Spleen (tissue), 11 donors: ENCODE measurements around the gene ASAP2. TPM values are rescaled to one million over a fixed set of nuclear protein-coding genes. Genes with fewer than 3 reads are reported as not detected.

Experiments used
- DNase-seq: peaks from one replicate; pipeline ENCODE4 v3.0.0-alpha.2; 2020
- H3K27ac ChIP-seq, 8 donors: fragments of 200-600 bp; sonication (generic) in 7 of 8; 1 replicate in 4 of 8; 2 replicates in 4 of 8; pipeline versions ENCODE4 v1.5.0 to v1.8.0; 2016 to 2021; ENCODE audit warnings: inconsistent platforms in 4 of 8, mild to moderate bottlenecking in 4 of 8, moderate library complexity in 1 of 8
- H3K27me3 ChIP-seq, 7 donors: fragments of 200-600 bp; sonication (generic) in 6 of 7; replicated peaks in 1 of 7; 1 replicate in 4 of 7; 2 replicates in 3 of 7; pipeline versions ENCODE4 v1.5.0 to v1.8.0; 2016 to 2021; ENCODE audit warnings: inconsistent platforms in 3 of 7, mild to moderate bottlenecking in 1 of 7
- H3K36me3 ChIP-seq, 6 donors: fragments of 200-600 bp; sonication (generic) in 5 of 6; 1 replicate in 4 of 6; 2 replicates in 2 of 6; pipeline versions ENCODE4 v1.5.0 to v1.8.0; 2016 to 2021; ENCODE audit warnings: inconsistent platforms in 2 of 6
- H3K4me1 ChIP-seq, 6 donors: fragments of 200-600 bp; sonication (generic) in 5 of 6; 1 replicate in 3 of 6; 2 replicates in 3 of 6; pipeline versions ENCODE4 v1.5.0 to v1.8.0; 2016 to 2021; ENCODE audit warnings: inconsistent platforms in 3 of 6
- H3K4me3 ChIP-seq, 8 donors: fragments of 200-600 bp; sonication (generic) in 7 of 8; 1 replicate in 4 of 8; 2 replicates in 4 of 8; pipeline versions ENCODE4 v1.5.0 to v1.8.0; 2016 to 2021; ENCODE audit warnings: inconsistent platforms in 4 of 8, mild to moderate bottlenecking in 4 of 8, moderate library complexity in 2 of 8
- H3K9me3 ChIP-seq, 8 donors: fragments of 200-600 bp; sonication (generic) in 7 of 8; 1 replicate in 4 of 8; 2 replicates in 4 of 8; pipeline versions ENCODE4 v1.5.0 to v1.8.0; 2016 to 2021; ENCODE audit warnings: inconsistent platforms in 4 of 8
- CTCF ChIP-seq, 11 experiments: fragments of 200-600 bp in 7 of 11; fragments of 450-650 bp in 4 of 11; sonication (generic) in 4 of 11; IDR thresholded peaks in 8 of 11; conservative IDR thresholded peaks in 3 of 11; 1 replicate in 7 of 11; 2 replicates in 4 of 11; pipeline versions ENCODE4 v1.4.0 to v1.8.0; 2016 to 2021; ENCODE audit warnings: antibody characterized with exemption in 11 of 11, inconsistent platforms in 4 of 11, mild to moderate bottlenecking in 1 of 11
- POLR2A ChIP-seq, 3 donors: fragments of 450-650 bp; IDR thresholded peaks; one replicate each; pipeline ENCODE4 v1.5.1; 2017; ENCODE audit warnings: antibody characterized with exemption in 3 of 3, mild to moderate bottlenecking in 1 of 3
- POLR2AphosphoS5 ChIP-seq, 3 donors: sonication (generic); formaldehyde crosslinking; IDR thresholded peaks; one replicate each; pipeline ENCODE4 v1.5.1; 2017; ENCODE audit warnings: antibody characterized with exemption in 3 of 3
- WGBS, 5 donors: extraction: QIAGEN DNeasy Blood & Tissue Kit in 3 of 5; methylation state at CpG; one replicate each; pipeline versions ENCODE4 v1.1.5 to v1.1.7; 2013 to 2018; 5-methylcytosine and 5-hydroxymethylcytosine counted together
- intact Hi-C: fragments of 100-400 bp; cut with DNase I; formaldehyde crosslinking; loops from one replicate; pipeline ENCODE4 v1.15.0; 2023; ENCODE audit warnings: low total_unique reads
- polyA plus RNA-seq, 3 donors: library from polyadenylated mRNA; stranded (reverse); fragments of 200-250 nt; gene quantifications; one replicate each; pipeline ENCODE4 v1.2.1, GENCODE V29; 2013
- total RNA-seq, 7 donors: library from RNA; depleted of rRNA in 3 of 7; stranded (reverse); fragments of >200 nt in 3 of 7; fragmentation: NEBNext Ultra II Directional in 4 of 7; extraction: Animal tissue kit (Norgen Biotek cat#: 25700) in 4 of 7; gene quantifications; one replicate each; pipeline versions ENCODE4 v1.1.0 to v1.2.1, GENCODE V29; 2016 to 2021
- donor health status: healthy with polysubstance abuse.
- donor health status: DM: no; HTN: no; CAD: no; lungs with moderate emphysema.
- donor health status: DM: no; HTN: no; CAD: no.
- donor health status: Bipolar disorder and iron deficiency.
- donor health status: healthy.
- donor health status: DM: no; HTN: no; CAD: no.
- donor health status: DM: yes; HTN: yes; CAD: no.

The ASAP2 gene
- total and polyA plus RNA-seq, 10 donors, result 0.93 to 3.0 (median 2.2) TPM

- whole genome bisulfite sequencing, 5 donors, result 77 to 91% (median 87%) methylated on average over 7 of the region's 7 CpGs
- no peak for DNase-seq
- no peaks in the 10 kb centered on the region for H3K36me3 ChIP-seq
- H3K9me3 ChIP-seq, result no peaks in the 10 kb centered on the region
- peaks cover 0 to 35% (median 0%) of the 10 kb centered on the region in 7 donors for H3K27me3 ChIP-seq
- H3K27ac ChIP-seq, result no peak overlapping the region
- intact Hi-C loops, result no loop called here
- TF ChIP-seq POLR2AphosphoS5 (IDR thresholded peaks at IDR 0.05) (no peak), POLR2A (IDR thresholded peaks at IDR 0.05) (no peak), CTCF (IDR thresholded peaks at IDR 0.05 in 8 of 11, conservative IDR thresholded peaks at IDR 0.05 in 3 of 11) (no peak)
- no peak overlapping the region for H3K4me3 ChIP-seq
- no peaks in the 10 kb centered on the region for H3K4me1 ChIP-seq
These were observed 91.2 kb downstream of the ASAP2 start for GRCh38 chr2:9297807-9298206.

- peak; percentile 42 for DNase-seq
- Histone ChIP-seq H3K9me3 (no peaks in the 10 kb centered on the region), H3K36me3 (no peaks in the 10 kb centered on the region), H3K27me3 (peaks cover 0 to 39% (median 0%) of the 10 kb centered on the region in 7 donors), H3K4me1 (no peaks in the 10 kb centered on the region), H3K27ac (no peak overlapping the region), H3K4me3 (no peak overlapping the region)
- intact Hi-C loops, result no loop called here
- 88 to 94% (median 92%) methylated on average over 7 of the region's 7 CpGs for WGBS, 5 donors
- TF ChIP-seq CTCF (IDR thresholded peaks at IDR 0.05 in 8 of 11, conservative IDR thresholded peaks at IDR 0.05 in 3 of 11) (no peak), POLR2A (IDR thresholded peaks at IDR 0.05) (no peak), POLR2AphosphoS5 (IDR thresholded peaks at IDR 0.05) (no peak)
These were observed 92.0 kb downstream of the ASAP2 start for GRCh38 chr2:9298583-9298982.

GRCh38 chr2:9299161-9300100 lies 92.8 kb downstream of the ASAP2 start:
- Histone ChIP-seq H3K36me3 (no peaks in the 10 kb centered on the region), H3K27me3 (peaks cover 0 to 40% (median 0%) of the 10 kb centered on the region in 7 donors), H3K27ac (no peak overlapping the region), H3K9me3 (no peaks in the 10 kb centered on the region), H3K4me3 (no peak overlapping the region), H3K4me1 (no peaks in the 10 kb centered on the region)
- intact Hi-C loops, result no loop called here
- TF ChIP-seq CTCF (IDR thresholded peaks at IDR 0.05 in 8 of 11, conservative IDR thresholded peaks at IDR 0.05 in 3 of 11), result no peak
- TF ChIP-seq POLR2AphosphoS5 (IDR thresholded peaks at IDR 0.05), result no peak
- TF ChIP-seq POLR2A (IDR thresholded peaks at IDR 0.05), result no peak
- DNase-seq, result no peak
- WGBS, 5 donors, result 79 to 90% (median 87%) methylated on average over 17 of the region's 17 CpGs

- no peaks in the 10 kb centered on the region for H3K4me1 ChIP-seq
- TF ChIP-seq CTCF (IDR thresholded peaks at IDR 0.05 in 8 of 11, conservative IDR thresholded peaks at IDR 0.05 in 3 of 11), result no peak
- TF ChIP-seq POLR2A (IDR thresholded peaks at IDR 0.05), result no peak
- no peak for TF ChIP-seq POLR2AphosphoS5 (IDR thresholded peaks at IDR 0.05)
- H3K27ac ChIP-seq, result no peak overlapping the region
- no peak overlapping the region for H3K4me3 ChIP-seq
- H3K9me3 ChIP-seq, result no peaks in the 10 kb centered on the region
- WGBS, 5 donors, result 88 to 97% (median 94%) methylated on average over 3 of the region's 3 CpGs
- H3K36me3 ChIP-seq, result no peaks in the 10 kb centered on the region
- DNase-seq, result no peak
- peaks cover 0 to 40% (median 0%) of the 10 kb centered on the region in 7 donors for H3K27me3 ChIP-seq
- intact Hi-C loops, result no loop called here
These were observed 93.6 kb downstream of the ASAP2 start for GRCh38 chr2:9300214-9300613.
